Vagina (tissue), 2 donors: ENCODE data around the gene WWOX.

Source experiments
- POLR2AphosphoS5 ChIP-seq, 2 donors: sonication (generic); formaldehyde crosslinking; IDR thresholded peaks; one replicate each; pipeline ENCODE4 v1.9.0; 2017; ENCODE audit warnings: antibody characterized with exemption in 2 of 2, mild to moderate bottlenecking in 2 of 2, low read depth in 1 of 2; ENCODE audit not compliant: insufficient read depth in 1 of 2
- TF ChIP-seq, protein P1 (sequence below), 3 experiments: fragments of 450-650 bp in 2 of 3; fragments of 200-600 bp in 1 of 3; sonication (generic) in 1 of 3; IDR thresholded peaks; one replicate each; pipeline ENCODE4 v1.5.1; 2017 to 2019; ENCODE audit warnings: antibody characterized with exemption in 3 of 3, mild to moderate bottlenecking in 2 of 3, moderate library complexity in 2 of 3

DNA sequence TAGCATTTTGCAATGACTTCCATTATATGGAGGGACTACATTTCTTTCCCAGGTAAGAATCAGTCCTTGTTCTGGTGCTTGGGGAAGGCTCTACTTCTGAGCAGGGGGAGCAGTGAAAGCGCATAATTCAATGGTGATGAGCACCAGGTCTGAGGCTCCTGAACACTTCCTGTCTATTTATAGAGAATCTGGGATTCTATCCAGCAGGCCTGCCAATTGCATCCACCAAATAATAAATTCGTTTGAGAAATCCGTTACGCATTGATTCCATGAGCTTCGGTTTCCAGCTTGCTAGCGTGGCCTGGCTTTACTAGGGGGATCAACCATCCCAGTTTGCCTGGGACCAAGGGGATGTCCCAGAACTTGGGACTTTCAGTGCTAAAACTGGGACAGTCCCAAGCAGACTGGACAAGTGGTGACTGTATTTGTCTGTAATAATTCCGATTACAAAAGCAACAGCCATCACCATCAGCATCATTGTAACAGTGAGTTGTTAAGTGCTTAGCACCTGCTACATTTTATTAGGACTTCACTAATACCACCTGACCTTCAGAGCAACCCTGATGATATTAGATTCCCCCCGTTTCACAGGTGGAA lies 1151.1 kb downstream of the WWOX start:
- TF ChIP-seq, protein P1, sequence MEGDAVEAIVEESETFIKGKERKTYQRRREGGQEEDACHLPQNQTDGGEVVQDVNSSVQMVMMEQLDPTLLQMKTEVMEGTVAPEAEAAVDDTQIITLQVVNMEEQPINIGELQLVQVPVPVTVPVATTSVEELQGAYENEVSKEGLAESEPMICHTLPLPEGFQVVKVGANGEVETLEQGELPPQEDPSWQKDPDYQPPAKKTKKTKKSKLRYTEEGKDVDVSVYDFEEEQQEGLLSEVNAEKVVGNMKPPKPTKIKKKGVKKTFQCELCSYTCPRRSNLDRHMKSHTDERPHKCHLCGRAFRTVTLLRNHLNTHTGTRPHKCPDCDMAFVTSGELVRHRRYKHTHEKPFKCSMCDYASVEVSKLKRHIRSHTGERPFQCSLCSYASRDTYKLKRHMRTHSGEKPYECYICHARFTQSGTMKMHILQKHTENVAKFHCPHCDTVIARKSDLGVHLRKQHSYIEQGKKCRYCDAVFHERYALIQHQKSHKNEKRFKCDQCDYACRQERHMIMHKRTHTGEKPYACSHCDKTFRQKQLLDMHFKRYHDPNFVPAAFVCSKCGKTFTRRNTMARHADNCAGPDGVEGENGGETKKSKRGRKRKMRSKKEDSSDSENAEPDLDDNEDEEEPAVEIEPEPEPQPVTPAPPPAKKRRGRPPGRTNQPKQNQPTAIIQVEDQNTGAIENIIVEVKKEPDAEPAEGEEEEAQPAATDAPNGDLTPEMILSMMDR (IDR thresholded peaks at IDR 0.05), result no peak
- no peak for TF ChIP-seq POLR2AphosphoS5 (IDR thresholded peaks at IDR 0.05; ENCODE audit: insufficient read depth in 1 of 2, low read depth in 1 of 2)
